Measurements from ENCODE around the gene CISTR.

CISTR gene

GRCh38 chr12:53743266-53744129 is 8.3 kb downstream of the CISTR start:
- DNase-seq (ENCODE audit: low read depth) = peak; percentile 69

GRCh38 chr12:53740130-53740491 is 11.7 kb downstream of the CISTR start:
- DNase-seq (ENCODE audit: low read depth) = no peak

GRCh38 chr12:53739214-53740129 is 12.3 kb downstream of the CISTR start:
- DNase-seq (ENCODE audit: low read depth) = no peak

- no peak for DNase-seq (ENCODE audit: low read depth)
These were observed 13.2 kb downstream of the CISTR start for GRCh38 chr12:53738406-53739213.

GRCh38 chr12:53737951-53738405 is 13.8 kb downstream of the CISTR start:
- no peak for DNase-seq (ENCODE audit: low read depth)

- DNase-seq (ENCODE audit: low read depth) = no peak
These were observed 14.5 kb downstream of the CISTR start for GRCh38 chr12:53737093-53737808.

GRCh38 chr12:53736592-53736991 is 15.2 kb downstream of the CISTR start:
- DNase-seq (ENCODE audit: low read depth) = no peak

GRCh38 chr12:53735556-53735955 is 16.2 kb downstream of the CISTR start:
- no peak for DNase-seq (ENCODE audit: low read depth)

GRCh38 chr12:53734425-53734824 is 17.4 kb downstream of the CISTR start:
- no peak for DNase-seq (ENCODE audit: low read depth)

- no peak for DNase-seq (ENCODE audit: low read depth)
These were observed 18.0 kb downstream of the CISTR start for GRCh38 chr12:53733807-53734200.

- peak; percentile 67 for DNase-seq (ENCODE audit: low read depth)
These were observed 18.6 kb downstream of the CISTR start for GRCh38 chr12:53733051-53733806.

- peak; percentile 34 for DNase-seq (ENCODE audit: low read depth)
These were observed 22.1 kb downstream of the CISTR start for GRCh38 chr12:53729644-53730043.

- DNase-seq (ENCODE audit: low read depth) = no peak
These were observed 23.6 kb downstream of the CISTR start for GRCh38 chr12:53728206-53728605.

- DNase-seq (ENCODE audit: low read depth) = peak; percentile 98
These were observed 24.3 kb downstream of the CISTR start, which contains the start of gene CALCOCO1 for GRCh38 chr12:53727310-53728041. TSS of gene CALCOCO1 (minus strand) at chr12:53727452. CDS start at chr12:53725242, 2,210 bp downstream.

- DNase-seq (ENCODE audit: low read depth) = peak; percentile 46
These were observed 24.9 kb downstream of the CISTR start for GRCh38 chr12:53726946-53727309.

- DNase-seq (ENCODE audit: low read depth) = peak; percentile 51
These were observed 25.4 kb downstream of the CISTR start for GRCh38 chr12:53726341-53726740.

- DNase-seq (ENCODE audit: low read depth) = peak; percentile 41
These were observed 26.0 kb downstream of the CISTR start for GRCh38 chr12:53725824-53726223.

- no peak for DNase-seq (ENCODE audit: low read depth)
These were observed 29.2 kb downstream of the CISTR start for GRCh38 chr12:53722450-53723041.

GRCh38 chr12:53720946-53721345 is 30.8 kb downstream of the CISTR start:
- DNase-seq (ENCODE audit: low read depth) = no peak
